Measurements from ENCODE around the gene LYPD4. TPM values are rescaled to one million over a fixed set of nuclear protein-coding genes. Genes with fewer than 3 reads are reported as not detected.

LYPD4 gene
- polyA plus RNA-seq, 1 donor (not counting 4 experiments of a cell fraction or from before 2014, with no cell fraction given), result not detected

- no peaks in the 10 kb centered on the region for H3K79me2 ChIP-seq (ENCODE audit: control insufficient read depth, insufficient read depth, low read length)
- no peak overlapping the region for H2AFZ ChIP-seq (ENCODE audit: control insufficient read depth, low read length)
- H3K9me1 ChIP-seq (ENCODE audit: control insufficient read depth, extremely low read depth, insufficient read depth, low read length), result no peaks in the 10 kb centered on the region
- H3K4me2 ChIP-seq (ENCODE audit: control insufficient read depth, extremely low read depth, insufficient read depth, low read depth, low read length), result no peak overlapping the region
- no peaks in the 10 kb centered on the region for H3K36me3 ChIP-seq (ENCODE audit: control insufficient read depth in 2 of 2, extremely low read depth in 1 of 2, insufficient read depth in 2 of 2, low read length in 2 of 2)
- dilution Hi-C loops (cut with MboI; ENCODE audit: extremely low pct_ligation_motif_present, low sequenced_read_pairs), result no loop called here
- no peaks in the 10 kb centered on the region for H4K20me1 ChIP-seq (ENCODE audit: control insufficient read depth, extremely low read depth, insufficient read depth, low read length)
- peak; percentile 90 for FAIRE-seq
- no peak overlapping the region for H3K4me3 ChIP-seq (ENCODE audit: control insufficient read depth in 2 of 3, extremely low read depth in 1 of 3, insufficient read depth in 2 of 3, low read depth in 1 of 3, low read length in 3 of 3)
- TF ChIP-seq CTCF (optimal IDR thresholded peaks at IDR 0.05 in 1 of 3, IDR thresholded peaks at IDR 0.05 in 1 of 3, conservative IDR thresholded peaks at IDR 0.05 in 1 of 3; ENCODE audit: extremely low read depth in 1 of 3, insufficient read depth in 2 of 3, low read length in 3 of 3) (peak; percentile 9 to 81 (median 75)), EZH2 (IDR thresholded peaks at IDR 0.05; ENCODE audit: low read length) (no peak)
- no peaks in the 10 kb centered on the region for H3K4me1 ChIP-seq (ENCODE audit: control insufficient read depth, extremely low read depth, insufficient read depth, low read length)
- H3K9me3 ChIP-seq (ENCODE audit: control insufficient read depth, low read depth, low read length), result no peaks in the 10 kb centered on the region
- H3K27ac ChIP-seq (ENCODE audit: control insufficient read depth, insufficient read depth, low read length), result no peak overlapping the region
- H3K27me3 ChIP-seq (ENCODE audit: control insufficient read depth, extremely low read depth, insufficient read depth, low read length), result peaks cover 19% of the 10 kb centered on the region
- DNase-seq (ENCODE audit: low read depth, low spot score), result no peak
- H3K9ac ChIP-seq (ENCODE audit: control insufficient read depth, extremely low read depth, insufficient read depth, low read length), result no peak overlapping the region
These were observed 49.4 kb downstream of the LYPD4 start for GRCh38 chr19:41795031-41795461.

- FAIRE-seq, result no peak
- H3K4me3 ChIP-seq (ENCODE audit: control insufficient read depth in 2 of 3, extremely low read depth in 1 of 3, insufficient read depth in 2 of 3, low read depth in 1 of 3, low read length in 3 of 3), result no peak overlapping the region
- TF ChIP-seq CTCF (optimal IDR thresholded peaks at IDR 0.05 in 1 of 3, IDR thresholded peaks at IDR 0.05 in 1 of 3, conservative IDR thresholded peaks at IDR 0.05 in 1 of 3; ENCODE audit: extremely low read depth in 1 of 3, insufficient read depth in 2 of 3, low read length in 3 of 3), result no peak
- no peak for TF ChIP-seq EZH2 (IDR thresholded peaks at IDR 0.05; ENCODE audit: low read length)
- H3K4me2 ChIP-seq (ENCODE audit: control insufficient read depth, extremely low read depth, insufficient read depth, low read depth, low read length), result no peak overlapping the region
- no peaks in the 10 kb centered on the region for H3K36me3 ChIP-seq (ENCODE audit: control insufficient read depth in 2 of 2, extremely low read depth in 1 of 2, insufficient read depth in 2 of 2, low read length in 2 of 2)
- dilution Hi-C loops (cut with MboI; ENCODE audit: extremely low pct_ligation_motif_present, low sequenced_read_pairs), result no loop called here
- no peaks in the 10 kb centered on the region for H4K20me1 ChIP-seq (ENCODE audit: control insufficient read depth, extremely low read depth, insufficient read depth, low read length)
- no peak overlapping the region for H3K27ac ChIP-seq (ENCODE audit: control insufficient read depth, insufficient read depth, low read length)
- H3K79me2 ChIP-seq (ENCODE audit: control insufficient read depth, insufficient read depth, low read length), result no peaks in the 10 kb centered on the region
- H3K9me1 ChIP-seq (ENCODE audit: control insufficient read depth, extremely low read depth, insufficient read depth, low read length), result no peaks in the 10 kb centered on the region
- peaks cover 19% of the 10 kb centered on the region for H3K27me3 ChIP-seq (ENCODE audit: control insufficient read depth, extremely low read depth, insufficient read depth, low read length)
- H2AFZ ChIP-seq (ENCODE audit: control insufficient read depth, low read length), result no peak overlapping the region
- no peaks in the 10 kb centered on the region for H3K4me1 ChIP-seq (ENCODE audit: control insufficient read depth, extremely low read depth, insufficient read depth, low read length)
- H3K9me3 ChIP-seq (ENCODE audit: control insufficient read depth, low read depth, low read length), result no peaks in the 10 kb centered on the region
- H3K9ac ChIP-seq (ENCODE audit: control insufficient read depth, extremely low read depth, insufficient read depth, low read length), result no peak overlapping the region
- no peak for DNase-seq (ENCODE audit: low read depth, low spot score)
These were observed 51.1 kb downstream of the LYPD4 start for GRCh38 chr19:41793414-41793727.
